ENCODE results near the gene KCNJ16.

Gene KCNJ16

DNA sequence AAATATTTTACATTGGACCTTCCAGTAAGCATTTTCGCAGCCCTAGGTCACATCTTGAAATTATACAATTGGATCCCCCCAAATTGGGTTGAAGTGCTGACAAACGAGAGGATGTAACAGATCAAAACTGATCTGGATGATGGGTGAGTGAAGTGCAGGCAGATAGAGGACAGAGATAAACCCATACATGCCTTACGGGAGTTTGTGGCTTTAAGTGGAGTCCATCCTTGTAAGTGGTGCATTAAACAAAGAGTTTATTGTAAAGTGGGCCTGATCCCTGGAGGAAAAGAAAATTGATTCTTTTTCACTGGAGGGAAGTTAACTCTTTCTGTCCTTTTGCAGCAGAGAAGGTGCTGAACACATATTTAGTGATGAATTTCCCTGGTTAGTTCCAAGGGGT, 55.3 kb downstream of the KCNJ16 start:
- DNase-seq (ENCODE audit: low spot score): no peak

DNA sequence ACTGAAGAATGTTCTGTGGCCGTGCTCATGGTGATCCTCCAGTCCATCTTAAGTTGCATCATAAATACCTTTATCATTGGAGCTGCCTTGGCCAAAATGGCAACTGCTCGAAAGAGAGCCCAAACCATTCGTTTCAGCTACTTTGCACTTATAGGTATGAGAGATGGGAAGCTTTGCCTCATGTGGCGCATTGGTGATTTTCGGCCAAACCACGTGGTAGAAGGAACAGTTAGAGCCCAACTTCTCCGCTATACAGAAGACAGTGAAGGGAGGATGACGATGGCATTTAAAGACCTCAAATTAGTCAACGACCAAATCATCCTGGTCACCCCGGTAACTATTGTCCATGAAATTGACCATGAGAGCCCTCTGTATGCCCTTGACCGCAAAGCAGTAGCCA, 57.5 kb downstream of the KCNJ16 start:
- no peak for DNase-seq (ENCODE audit: low spot score)

DNA sequence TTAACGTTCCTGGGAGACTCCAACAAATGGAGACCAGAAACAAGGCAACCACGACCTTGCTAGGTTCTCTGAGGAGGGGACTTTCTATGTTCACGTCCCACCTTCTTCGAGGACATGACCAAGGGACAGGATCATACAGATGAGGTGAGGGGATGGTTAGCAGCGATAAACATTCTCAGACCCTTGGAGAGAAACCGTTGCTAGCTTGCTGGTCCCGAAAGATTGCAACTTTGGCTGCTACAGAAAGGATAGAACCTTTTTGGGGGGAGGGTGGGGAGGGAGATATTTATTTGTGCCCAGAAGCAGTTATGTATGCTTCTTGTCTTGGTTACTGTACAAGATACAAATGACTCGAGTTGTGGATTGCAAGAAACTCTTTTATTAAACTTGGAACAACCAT, 59.0 kb downstream of the KCNJ16 start:
- DNase-seq (ENCODE audit: low spot score): no peak

DNA sequence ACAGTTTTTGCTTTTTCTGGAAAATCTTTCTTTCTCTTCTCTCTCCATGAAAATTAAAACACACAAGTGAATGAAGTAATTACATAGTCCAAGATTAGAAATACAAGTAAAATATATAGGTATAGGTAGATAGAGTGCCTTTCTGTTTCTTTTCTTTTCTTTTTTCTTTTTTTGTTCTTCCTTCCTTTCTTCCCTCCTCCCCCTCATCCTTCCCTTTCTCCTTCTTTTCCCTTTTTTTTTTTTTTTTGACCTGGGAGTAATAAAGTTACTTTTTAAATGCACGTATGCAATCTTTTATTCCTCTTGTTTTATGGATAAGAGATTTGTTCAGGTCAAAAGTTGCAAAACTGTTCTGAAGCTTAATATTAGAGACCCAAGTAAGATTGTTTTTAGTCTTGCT, 59.8 kb downstream of the KCNJ16 start:
- no peak for DNase-seq (ENCODE audit: low spot score)

DNA sequence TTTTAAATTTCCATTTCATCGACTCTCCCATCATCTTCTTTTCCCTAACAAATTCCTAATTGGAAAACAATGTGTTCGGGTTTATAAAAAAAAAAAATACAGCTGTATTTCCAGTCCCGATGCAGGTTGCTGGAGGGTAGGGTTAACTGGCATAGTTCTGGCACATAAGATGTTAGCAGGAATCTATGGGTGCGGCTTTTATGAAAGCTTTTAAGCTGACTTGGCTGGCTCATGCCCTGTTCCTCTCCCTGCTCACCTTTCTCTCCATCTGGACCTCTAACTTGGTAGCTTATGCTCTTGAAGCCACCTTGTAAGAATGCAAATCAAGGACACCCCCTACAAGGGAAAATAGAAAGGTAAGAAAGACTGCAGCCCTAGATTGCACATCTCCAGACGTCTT, 61.1 kb downstream of the KCNJ16 start:
- no peak for DNase-seq (ENCODE audit: low spot score)

DNA sequence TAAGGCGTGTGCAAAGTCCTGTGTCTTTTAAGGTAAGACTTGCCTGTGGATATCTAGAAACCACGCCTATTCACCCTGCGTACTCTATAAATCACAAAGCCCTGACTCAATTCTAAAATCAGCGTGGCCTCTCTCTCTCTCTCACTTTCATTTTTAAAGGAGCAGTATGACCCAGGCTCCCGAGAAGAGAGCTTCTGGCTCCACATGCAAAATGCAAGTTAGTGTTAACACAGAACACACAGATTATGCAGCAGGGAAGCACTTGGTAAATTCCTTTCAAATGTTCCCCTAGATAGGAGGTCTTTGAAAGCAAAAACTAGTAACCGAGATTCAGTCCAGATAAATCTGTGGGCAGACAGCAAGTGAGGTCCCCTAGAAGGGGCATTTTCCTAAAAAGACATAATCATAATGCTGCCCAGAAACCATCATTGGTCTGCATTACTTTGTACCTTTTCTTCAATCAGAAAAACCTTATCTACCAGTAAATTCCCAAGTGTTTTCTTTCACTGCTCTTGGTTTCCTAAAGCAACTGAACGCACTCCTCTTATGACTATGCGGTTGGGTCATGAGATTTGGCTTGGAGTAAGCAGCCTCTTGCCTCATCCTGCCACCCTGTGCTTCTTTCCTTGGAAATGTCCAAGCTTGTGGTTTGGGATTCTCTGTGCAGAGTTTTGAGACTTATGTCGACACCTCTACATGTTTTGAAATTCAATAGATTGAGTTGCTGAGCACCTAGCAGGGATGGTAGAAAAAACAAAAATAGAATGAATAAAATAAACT, 62.6 kb downstream of the KCNJ16 start:
- DNase-seq (ENCODE audit: low spot score): no peak

DNA sequence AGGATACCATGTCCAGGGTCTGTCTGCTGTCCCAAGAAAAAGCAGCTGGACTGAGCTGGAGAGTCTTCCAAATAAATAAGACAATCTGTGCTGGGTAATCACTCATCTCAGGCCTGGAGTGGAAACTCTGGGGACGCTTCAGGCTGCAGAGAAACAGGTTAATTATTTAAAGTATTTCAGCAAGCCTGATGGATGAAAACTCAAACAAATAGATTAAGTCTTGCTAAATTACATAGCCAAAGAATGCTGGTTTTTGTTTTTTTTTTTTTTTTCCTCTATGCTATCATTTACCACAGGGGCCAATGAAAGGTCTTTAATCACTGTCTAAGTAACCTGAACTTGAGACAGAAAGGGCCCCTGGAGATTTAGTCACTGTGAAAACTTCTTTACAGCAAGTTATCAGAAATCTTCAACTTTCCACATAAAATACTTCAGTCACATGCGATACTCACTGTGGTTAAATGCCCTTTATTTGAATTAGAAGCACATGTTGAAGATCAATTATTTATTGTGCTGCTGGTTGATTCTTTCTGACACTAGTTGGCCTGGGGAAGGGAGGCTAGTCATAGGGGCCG, 63.4 kb downstream of the KCNJ16 start:
- no peak for DNase-seq (ENCODE audit: low spot score)

DNA sequence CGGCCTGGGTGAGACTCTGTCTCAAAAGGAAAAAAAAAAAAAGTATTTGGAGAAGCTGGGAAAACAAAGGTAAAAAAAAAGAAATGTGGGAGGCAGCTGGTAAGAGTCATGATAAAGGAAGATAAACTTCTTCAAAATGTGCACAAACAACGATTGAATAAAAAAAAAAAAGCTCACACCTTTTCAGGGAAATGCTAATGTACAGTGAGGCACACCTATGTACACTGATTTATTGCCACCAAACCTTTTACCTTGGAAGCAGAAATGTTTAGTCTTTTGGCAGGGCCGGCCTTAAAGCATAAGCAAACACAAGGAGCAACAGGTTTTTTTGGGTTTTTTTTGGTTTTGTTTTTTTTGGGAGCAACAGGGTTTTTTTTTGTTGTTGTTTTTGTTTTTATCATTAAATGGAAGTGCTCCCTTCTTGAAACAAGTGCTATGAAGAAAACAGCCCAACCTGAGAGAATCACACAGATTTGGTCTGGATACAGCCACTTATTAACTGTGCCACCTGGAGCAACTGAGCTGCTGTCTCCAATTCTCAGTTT, 64.5 kb downstream of the KCNJ16 start:
- DNase-seq (ENCODE audit: low spot score): no peak

DNA sequence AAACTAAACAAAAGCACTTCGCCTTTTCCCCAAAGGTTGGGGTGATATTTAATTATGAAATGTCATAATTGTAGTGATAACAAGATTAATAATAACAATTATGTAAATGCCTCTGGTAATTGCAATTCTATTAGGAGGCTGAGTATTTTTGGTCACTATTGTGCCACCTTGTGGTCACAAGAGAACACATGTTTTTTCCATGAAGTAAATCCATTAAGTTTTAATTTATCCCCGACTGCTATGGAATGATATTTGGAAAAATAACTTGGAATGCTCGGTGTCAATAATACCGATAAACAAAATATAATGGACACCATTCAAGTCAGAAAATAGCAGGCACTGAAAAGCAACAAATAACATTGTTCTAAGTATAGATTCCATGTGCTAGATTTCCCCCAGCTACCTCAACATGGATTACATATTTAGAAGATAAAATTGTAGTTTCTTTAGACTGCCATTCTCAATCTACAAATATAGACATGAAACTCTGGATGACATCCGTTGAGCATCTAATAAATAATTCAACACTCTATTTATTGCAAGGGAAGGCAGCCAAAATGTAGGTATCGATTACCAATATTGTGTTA, 69.3 kb downstream of the KCNJ16 start:
- no peak for DNase-seq (ENCODE audit: low spot score)

DNA sequence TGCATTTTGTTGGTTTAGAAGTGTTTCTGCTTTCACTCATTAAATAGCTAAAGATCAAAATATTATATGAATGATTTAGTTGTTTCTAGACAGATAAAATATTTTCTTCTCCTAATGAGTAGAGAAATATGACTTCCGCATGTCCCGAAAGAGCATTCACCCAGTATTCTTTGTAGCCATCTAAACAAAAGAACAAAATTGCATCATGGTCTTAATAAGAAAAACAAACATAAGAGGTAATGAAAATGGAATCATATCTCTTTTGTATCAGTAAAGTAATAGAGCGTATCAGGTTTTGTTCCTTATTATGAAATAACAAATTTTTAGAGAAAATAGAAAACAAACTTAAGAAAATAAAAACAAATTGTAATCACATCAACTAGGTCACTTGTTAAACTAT, 78.2 kb downstream of the KCNJ16 start:
- DNase-seq (ENCODE audit: low spot score): no peak

DNA sequence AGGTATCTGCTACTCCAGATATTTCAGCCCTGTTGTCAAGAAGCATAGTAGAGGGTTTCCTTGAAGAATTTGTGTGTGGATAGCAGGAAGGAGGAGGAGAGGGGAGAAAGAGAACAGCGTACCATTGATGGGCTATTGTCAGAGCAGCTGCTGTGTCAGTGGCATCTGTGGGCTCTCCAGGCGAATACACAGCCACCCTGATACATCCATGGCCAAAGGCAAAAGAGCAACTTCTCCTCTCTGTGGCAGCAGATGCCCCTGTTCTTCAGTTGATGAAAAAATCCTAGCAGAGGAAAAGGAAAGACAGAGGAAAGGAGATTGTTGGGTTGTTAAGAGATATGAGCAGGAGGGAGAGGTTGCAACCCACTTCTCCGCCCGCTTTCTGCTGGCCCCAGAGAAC, 82.1 kb downstream of the KCNJ16 start:
- no peak for DNase-seq (ENCODE audit: low spot score)

DNA sequence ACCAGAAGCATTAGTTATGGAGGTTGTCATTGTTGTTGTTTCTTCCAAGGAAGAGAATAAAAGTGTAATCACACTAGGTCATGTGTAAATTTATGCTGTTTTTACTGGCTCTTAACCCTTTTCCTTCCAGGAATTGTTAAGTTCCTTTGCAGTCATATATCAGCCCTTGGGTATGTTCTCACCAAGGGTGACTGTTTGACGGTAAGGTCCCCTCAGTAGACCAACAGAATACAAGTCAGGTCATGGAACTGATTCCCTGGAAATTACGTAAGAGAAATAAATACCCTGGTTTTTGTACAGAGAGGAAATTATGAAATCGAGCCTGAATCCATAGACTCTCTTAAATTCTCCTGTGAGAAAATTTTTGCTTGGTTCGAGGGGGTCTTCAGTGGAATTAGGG, 83.2 kb downstream of the KCNJ16 start:
- DNase-seq (ENCODE audit: low spot score): no peak

DNA sequence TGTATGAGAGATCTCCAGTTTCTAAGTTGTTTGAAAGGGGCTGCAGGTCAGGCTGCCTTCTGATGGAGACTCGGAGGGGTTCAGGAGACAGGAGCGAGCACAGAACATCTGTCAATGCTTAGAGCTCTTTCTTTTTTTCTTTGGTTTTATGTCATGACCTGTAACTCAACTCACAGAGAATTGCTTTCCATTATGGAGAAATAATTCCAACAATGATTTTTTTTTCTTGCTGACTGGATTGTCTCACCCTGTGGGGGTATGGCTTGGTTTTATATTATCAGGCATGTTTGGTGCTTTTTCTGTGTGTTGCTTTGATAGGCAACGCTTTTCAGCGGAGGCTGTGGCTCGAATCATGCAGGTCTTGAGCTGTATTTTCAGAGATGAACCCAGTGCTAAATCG, 83.6 kb downstream of the KCNJ16 start:
- no peak for DNase-seq (ENCODE audit: low spot score)

DNA sequence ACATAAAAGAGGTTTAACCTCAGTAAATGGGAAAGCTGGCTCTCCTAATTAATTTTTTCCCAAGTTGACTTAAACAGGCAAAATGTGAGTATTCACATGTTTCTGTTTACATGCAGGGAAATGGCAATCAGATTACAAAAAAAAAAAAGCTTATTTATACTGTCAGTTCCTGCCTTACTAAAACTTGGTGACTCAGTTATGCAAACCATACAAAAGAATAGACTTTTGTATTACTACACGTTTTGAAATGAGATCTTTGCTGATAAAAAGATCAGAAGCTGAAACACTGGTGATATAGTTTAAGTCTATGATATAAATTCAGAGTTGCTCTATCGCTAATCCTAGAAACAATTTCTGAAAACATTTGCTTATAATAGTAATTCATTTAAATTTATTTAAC, 85.0 kb downstream of the KCNJ16 start:
- no peak for DNase-seq (ENCODE audit: low spot score)

DNA sequence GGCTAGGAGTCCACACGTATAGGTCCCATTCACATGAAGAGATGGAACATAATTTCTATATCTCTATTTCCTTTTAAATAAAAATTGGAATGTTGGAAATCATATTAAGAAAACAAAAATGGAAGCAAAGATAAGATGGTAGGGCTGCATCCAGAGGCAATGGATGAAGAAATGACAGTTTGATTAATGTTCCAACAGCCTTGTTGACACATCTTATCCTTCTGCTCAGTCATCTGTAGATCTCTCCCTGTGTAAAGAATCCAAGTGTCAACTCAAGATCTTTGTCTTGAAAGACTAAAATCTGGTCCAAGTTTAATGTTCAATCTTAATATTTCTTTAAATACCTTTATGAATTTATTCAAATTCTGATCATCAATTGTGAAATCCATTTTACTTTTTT, 86.5 kb downstream of the KCNJ16 start:
- DNase-seq (ENCODE audit: low spot score): no peak

DNA sequence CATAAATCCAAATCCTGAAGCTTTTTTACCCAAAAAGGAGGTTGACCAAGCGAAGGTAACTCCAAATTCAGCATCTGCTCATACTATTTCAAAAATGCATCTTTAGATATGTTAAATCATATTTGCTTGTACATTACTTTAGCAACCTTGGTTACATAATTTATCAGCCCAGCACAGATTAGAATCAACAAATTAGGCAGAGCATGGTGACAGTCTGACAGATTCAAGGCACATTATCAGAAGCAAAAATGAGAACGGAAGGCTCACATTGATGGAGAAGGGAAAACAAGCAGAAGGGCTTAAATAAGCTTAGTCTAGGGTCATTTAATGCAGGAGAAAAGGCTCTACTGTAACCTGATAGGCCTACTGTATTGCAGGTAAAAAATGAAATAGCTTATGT, 90.4 kb downstream of the KCNJ16 start:
- no peak for DNase-seq (ENCODE audit: low spot score)

DNA sequence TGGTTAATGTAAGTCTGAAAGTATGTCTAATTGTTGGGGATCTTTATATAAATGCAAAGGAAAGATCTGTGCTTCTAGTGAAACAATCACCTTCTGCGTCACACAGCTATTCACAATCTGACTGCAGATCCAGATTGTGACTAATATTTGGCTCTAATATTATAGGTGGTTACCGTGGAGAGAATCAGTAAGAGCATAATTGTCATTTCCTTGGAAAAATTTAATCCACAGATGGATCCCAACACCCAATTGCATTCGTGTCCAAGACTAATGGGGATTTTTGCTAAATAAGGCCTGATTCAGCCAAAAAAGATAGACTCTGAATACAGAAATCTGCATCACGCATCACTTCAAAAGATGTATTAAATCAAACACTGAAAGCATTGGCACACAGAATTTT, 91.6 kb downstream of the KCNJ16 start:
- no peak for DNase-seq (ENCODE audit: low spot score)

DNA sequence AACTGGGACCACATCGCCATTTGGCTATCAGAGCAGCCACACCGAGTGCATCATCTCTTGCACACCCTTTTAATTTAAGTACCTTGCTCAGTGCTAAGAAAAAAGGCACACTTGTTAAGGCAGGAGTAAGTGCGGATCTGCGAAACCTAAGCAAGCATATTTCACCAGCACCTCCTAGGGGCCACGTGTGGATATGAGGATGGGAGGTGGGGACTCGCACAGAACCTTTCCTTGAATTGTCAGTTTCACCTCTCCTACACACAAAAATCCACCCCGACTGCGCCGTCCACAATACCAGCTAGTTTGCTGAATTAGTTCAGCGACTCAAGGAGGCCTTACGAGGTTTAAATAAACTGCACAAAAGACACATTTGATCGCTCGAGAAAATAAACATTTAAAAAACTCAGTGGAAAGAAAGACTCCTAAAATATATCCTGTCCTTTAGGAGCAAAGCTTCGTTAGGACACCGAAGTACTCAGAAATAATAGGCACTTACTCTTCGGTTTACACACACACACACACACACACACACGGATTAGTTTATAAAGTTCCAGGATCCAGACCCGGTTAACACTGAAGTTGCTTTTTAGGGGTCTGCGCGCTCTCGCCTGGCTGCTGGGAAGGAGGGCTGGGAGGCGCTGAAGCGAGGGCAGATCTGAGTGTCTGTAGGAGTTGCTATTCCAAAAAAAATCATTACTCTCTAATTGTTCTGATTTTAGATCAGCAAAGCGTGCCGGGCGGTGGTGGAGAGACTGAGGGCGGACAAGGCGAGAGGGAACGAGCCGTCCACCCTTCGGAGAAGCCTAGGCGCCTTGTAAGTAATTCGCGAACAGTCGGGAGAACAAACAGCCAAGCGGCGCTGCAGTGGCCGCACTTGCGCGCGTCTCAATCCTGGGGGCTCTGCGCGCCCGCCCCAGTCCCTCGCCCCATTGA, 93.3 kb downstream of the KCNJ16 start:
- DNase-seq (ENCODE audit: low spot score): no peak

DNA sequence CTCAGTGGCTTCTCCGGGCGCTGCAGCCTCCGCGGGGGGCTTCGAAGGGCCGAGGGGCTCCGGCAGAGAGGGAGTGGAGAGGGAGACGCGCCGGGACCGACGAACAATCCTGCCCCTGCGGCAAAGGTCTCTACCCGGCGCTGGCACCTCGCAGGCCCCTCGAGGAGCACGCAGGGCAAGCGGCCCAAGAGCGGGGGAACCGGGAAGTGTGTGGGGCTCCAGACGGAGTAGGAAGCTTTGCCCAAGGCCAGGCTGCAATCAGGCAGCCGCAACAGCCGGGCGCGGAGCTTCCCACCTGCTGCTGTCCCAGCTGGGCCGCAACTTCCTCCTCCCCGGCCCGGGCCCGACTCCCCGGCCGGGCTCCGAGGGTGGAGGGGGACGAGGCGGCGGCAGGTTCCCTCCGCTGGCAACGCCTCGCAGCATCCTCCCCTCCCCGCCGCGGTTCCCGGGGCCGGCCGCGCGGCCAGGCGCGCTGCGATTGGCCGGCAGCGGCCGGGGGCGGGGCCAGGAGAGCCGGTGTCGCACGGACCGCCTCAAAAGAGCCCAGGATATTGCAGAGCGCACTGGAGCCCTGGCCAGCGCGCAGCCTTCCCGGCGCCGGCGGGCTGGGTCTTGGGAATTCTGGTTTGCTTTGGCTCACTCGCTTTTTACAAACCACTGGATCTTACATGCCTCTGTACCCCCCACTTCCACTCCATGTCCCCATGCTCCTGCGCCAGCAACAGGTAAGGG, 94.1 kb downstream of the KCNJ16 start, which contains the start of gene KCNJ2:
Gene KCNJ2 (plus strand): TSS at position 556 of the 732 bp plus-strand sequence. CDS start 5,508 bp downstream, outside the sequence.
- no peak for DNase-seq (ENCODE audit: low spot score)

DNA sequence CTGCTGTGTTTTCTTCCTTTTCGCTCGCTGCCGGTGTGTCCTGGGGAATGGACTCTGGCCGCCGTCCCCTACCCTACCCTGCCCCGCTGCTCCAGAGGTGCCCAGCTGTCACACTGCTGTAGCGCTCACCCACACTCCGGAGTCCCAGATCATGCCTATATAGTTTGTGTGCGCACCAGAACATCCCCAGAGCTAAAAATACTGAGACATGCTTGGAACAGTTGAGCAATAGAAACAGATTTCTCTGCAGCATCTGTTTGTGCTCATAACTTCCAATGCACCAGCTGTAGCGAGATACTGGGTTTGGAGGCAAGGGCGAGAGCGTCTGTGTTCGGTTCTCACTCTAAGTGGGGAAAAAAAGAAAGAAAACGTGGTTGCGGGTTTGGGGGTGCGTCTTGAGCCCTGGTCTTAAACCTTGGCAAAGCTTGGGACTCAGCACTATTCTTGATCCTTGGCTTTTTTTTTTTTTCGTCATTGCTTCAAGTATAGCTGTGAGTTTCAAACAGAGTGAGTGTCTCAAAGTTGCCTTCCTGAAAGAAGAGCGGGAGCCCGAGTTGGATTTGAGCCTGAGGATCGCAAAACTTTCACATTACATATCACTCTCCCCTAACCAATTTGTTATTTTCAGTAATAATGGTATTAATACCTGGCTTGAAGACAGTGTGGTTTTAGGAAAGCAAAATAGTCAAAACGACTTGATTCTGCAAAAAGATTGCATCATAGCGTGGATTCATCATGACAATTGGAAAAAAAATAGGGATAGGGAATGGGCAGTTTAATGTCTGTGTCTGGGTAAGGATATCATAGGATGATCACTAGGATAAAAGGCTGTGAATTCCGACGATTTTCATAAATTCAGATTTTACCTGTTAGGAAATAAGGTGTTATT, 94.9 kb downstream of the KCNJ16 start:
- no peak for DNase-seq (ENCODE audit: low spot score)

All from hematopoietic multipotent progenitor cell treated with erythropoietin and hydrocortisone succinate and interleukin-3 and kit ligand, for 17 days (in vitro differentiated cells).